K562 (cell line): Measurements from ENCODE around the gene OSBP2.

ENCODE experiments used
- NBN ChIP-seq: fragments of 450-650 bp; IDR thresholded peaks from 2 replicates; pipeline ENCODE4 v1.6.1; 2016; ENCODE audit warnings: low read depth, mild to moderate bottlenecking
- POLR2A ChIP-seq: fragments of 450-650 bp; conservative IDR thresholded peaks from 2 replicates; pipeline ENCODE4 v1.6.1; 2016

- TF ChIP-seq POLR2A (no peak), NBN (no peak)
Measured at GRCh38 chr22:30943368-30943767, 248.7 kb downstream of the OSBP2 start.
